NCI-H774 (cell line): Measurements from ENCODE around the gene CNGA3.

ENCODE experiments used
- DNase-seq: peaks from one replicate; lab custom pipeline; 2025; lab: John Stamatoyannopoulos, UW

Gene CNGA3

DNA sequence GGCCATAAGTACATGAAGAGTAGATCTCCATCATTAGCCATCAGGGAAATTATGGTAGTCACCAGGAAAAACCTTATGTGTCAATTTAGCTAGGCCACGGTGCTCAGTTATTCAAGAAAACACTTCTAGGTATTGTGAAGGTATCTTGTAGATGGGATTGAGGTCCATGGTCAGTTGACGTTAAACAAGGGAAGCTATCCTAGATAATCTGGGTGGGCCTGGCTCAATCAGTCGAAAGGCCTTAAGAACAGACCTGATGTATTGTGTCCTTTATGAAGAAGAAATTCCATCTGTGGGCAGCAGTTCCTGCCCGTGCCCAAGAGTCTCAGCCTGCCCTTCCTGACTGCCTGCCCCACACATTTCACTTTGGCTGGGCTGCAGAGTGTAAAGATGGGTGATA, 16.7 kb upstream of the CNGA3 start:
- DNase-seq = no peak

DNA sequence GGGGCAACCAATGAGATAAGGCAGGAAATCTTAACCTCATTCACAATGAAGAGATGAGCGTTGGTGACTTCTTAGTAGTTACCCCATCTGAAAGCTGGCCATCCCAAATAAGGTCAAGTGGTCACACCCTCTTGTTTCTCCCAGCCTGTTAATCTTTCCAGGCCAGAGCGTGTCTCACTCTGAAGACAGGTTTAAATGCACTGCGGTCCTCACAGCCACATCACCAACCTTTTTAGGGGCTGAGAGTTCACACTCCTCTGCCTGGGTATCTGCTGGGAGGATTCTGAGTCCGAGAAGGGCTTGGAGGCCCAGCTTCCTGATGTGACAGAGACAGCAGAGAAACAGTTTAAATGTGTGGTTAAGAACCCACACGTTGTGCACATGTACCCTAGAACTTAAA, 13.3 kb upstream of the CNGA3 start:
- DNase-seq = no peak

GRCh38 chr2:98333922-98334321, 12.3 kb upstream of the CNGA3 start:
- no peak for DNase-seq

- DNase-seq = peak; percentile 39
Observed at GRCh38 chr2:98334439-98335078, 11.7 kb upstream of the CNGA3 start.

- DNase-seq = no peak
Observed at GRCh38 chr2:98335271-98335670, 11.0 kb upstream of the CNGA3 start.

- no peak for DNase-seq
Observed at GRCh38 chr2:98341241-98341640, 5.0 kb upstream of the CNGA3 start.

GRCh38 chr2:98343285-98343684, 3.0 kb upstream of the CNGA3 start:
- DNase-seq = no peak

DNA sequence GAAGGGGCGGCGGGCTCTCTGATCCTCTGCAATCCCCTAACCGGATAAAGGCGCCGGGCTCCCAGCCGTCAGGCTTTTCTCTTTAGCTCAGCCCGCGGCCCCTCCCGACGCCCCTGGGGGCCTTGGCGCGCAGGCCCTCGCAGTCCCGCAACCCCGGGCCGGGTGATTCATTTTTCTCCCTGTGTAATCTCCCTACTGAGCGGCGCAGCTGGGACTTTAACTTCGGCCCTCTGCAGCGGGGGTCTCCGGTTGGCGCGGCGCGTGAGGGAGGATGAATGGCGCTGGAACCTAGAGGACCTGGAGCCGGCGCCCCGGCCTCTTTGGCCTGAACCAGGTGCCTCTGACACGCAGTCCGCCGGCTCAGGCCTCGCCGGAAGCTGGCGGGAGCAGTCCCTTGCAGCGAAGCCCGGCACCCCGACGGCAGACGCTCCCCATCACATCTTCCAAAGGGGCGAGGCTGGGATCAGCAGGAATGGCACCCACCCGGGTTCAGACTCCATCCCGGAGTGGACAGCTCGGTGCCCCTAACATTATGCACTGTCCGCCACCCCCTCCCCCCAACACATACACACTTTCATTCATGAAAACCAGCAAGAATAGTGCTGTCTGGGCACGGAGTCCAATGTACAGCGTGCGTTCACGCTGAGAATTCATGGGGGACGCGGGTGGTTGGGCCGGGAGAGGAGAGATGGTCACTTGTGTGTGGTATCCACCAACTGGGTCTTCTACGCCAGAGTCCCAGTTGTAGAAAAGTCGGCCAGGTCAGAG, 1.2 kb downstream of the CNGA3 start:
- no peak for DNase-seq

GRCh38 chr2:98348066-98348561, 1.9 kb downstream of the CNGA3 start:
- peak; percentile 63 for DNase-seq

DNA sequence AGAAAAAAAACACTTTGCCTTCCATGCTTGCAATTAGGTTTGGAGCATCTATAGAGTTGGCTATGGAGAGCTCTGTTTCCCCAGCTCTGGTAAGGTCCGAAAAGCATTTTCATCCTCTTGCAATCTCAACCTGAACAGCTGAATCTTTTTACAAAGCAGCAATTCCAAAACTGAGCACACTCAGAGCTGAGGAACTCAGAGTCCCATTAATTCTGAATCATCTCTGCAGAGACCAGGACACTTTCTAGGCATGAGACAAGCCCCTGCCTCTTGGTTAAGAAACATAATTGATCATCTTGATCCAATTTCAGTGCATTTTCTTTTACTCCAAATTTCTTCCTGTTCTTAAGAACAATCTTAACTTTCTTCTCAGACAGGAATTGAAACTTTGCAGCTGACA, 4.2 kb downstream of the CNGA3 start:
- no peak for DNase-seq

GRCh38 chr2:98355881-98356280, 9.6 kb downstream of the CNGA3 start:
- DNase-seq = no peak

GRCh38 chr2:98356729-98357128, 10.5 kb downstream of the CNGA3 start:
- DNase-seq = peak; percentile 86

- no peak for DNase-seq
Observed at GRCh38 chr2:98357849-98358248, 11.6 kb downstream of the CNGA3 start.

DNA sequence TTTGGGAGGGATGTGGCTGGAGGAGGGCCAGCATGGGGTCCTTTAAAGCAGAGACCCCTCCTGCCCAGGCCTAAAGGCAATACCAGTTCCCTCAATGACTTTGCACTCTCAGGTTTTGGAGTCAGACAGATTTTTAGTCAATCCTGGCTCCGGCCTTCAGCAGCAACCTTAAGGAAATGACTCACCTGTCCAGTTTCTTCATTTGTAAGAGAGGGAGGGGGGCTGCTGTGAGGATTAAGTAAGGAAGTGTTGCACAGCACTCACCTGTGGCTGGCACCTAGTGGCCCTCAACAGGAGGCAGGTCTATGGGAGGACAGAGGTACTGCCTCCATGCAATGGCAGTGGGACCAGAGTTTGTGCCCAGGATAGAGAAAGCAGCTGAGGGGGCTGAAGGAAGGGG, 13.7 kb downstream of the CNGA3 start:
- no peak for DNase-seq

DNA sequence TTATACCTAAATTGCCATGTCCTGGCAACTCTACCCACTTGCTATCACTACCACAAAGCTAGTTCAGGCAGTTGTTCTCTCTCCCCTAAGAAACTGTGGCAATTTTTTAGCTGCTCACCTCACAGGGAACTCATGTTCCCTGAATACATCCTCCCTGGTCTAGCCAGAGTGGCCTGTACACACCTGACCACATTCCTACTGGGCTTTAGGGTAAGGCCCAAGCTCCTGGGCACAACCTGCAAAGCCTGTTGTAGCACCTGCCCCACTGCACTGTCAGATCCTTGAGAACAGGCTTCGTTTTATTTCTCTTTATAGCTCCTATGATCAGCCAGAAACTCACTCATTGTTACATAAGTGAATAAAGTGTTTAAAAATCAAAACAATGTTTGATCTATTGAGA, 21.5 kb downstream of the CNGA3 start:
- no peak for DNase-seq

DNA sequence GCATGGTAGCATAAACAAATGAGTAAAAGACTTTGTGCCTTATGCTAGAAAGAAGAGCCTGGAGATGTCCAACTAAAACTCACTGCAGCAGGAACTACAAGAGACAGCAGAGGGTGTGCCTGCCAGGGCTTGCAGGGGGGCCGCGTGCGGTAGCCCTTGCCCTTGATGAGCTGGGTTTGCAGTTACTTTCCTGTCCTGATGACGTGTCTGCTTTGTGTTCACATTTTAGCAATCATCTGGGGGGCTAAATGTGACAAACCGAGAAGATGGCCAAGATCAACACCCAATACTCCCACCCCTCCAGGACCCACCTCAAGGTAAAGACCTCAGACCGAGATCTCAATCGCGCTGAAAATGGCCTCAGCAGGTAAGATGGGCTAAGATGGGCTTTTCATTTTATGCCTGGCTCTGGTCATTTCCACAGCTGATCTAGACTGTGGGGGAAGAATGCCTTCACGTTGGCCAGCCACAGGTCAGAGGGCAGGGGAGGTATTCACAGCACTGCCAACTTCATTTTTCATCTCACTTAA, 23.5 kb downstream of the CNGA3 start:
- DNase-seq = no peak

DNA sequence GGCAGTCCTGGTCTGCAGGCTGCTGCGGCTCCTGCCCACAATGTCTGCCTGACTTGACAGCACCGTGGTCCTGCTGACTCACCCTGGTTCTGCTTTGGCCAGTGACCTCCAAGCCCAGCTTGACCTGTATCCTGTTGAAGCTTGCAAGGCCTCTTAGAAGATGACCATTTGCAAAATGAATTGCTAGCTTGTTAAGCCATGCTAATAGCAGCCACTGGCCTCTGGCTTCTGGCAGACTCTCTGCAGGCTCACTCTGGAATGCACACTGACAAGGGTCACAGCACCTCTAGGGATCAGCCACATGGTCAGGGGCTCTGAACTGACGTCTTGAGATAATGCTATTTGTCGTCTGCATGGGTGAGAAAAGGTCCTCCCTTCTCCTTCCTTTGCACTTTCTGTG, 25.9 kb downstream of the CNGA3 start:
- no peak for DNase-seq

- DNase-seq = no peak
Observed at GRCh38 chr2:98372579-98372978, 26.3 kb downstream of the CNGA3 start.

DNA sequence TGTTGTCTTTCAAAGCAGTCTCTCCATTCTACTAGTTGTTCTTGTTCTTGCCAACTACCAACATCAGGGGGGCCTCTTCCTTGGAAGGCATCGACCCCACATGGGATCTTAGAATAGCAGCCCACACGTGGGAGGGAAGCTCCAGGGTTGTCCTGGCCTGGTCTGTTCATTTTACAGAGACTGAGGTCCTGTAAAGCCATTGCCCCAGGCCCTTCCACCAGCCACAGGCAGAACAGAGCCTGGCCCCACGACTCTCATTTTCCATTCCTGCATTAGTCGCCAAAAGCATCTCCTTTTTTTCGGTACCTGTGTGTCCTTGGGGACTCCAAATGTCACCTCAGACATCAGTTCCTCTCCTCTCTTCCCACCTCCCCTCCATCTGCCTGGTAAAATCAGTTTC, 28.0 kb downstream of the CNGA3 start:
- DNase-seq = no peak

- DNase-seq = no peak
Observed at GRCh38 chr2:98374958-98375570, 28.8 kb downstream of the CNGA3 start.

GRCh38 chr2:98376301-98376910, 30.1 kb downstream of the CNGA3 start:
- no peak for DNase-seq

DNA sequence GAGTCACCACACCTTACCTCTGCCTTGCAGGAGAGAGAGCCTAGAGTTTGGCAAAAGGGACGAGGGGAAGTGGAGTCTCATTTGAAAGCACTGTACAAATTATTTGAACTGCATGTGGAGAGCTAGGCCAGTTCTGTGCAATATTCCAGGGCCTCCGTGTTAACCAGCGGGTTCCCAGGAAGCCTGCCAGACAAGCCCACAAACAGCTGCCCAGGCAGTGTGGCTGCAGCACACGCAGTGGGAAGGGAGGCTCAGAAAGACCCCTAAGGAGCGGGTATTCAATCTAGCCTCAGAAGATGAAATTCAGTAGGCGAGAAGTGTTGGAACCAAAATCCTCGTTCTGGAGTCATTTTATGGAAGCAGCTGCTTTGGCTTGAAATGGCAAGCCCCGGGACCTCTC, 30.7 kb downstream of the CNGA3 start:
- DNase-seq = no peak

GRCh38 chr2:98377544-98377943, 31.3 kb downstream of the CNGA3 start:
- DNase-seq = no peak
